Tracheal epithelial cell (primary cell): ENCODE data around the gene CYP2C9. TPM values are rescaled to one million over a fixed set of nuclear protein-coding genes. Genes with fewer than 3 reads are reported as not detected.

Experiments used
- total RNA-seq: library from RNA; depleted of rRNA; stranded (reverse); fragments of >200 nt; gene quantifications from 2 replicates; pipeline ENCODE4 v1.2.1, GENCODE V29; 2014

Gene CYP2C9
- not detected in 2 replicates for total RNA-seq

DNA sequence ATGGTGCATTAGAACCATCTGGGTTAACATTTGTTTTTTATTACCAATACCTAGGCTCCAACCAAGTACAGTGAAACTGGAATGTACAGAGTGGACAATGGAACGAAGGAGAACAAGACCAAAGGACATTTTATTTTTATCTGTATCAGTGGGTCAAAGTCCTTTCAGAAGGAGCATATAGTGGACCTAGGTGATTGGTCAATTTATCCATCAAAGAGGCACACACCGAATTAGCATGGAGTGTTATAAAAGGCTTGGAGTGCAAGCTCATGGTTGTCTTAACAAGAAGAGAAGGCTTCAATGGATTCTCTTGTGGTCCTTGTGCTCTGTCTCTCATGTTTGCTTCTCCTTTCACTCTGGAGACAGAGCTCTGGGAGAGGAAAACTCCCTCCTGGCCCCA lies at the start of gene CYP2C9:
Gene CYP2C9 (plus strand): TSS at position 276 of the 400 bp plus-strand sequence. CDS start 25 bp downstream, at position 301.

Other genes starting within 250 kb of the CYP2C9 start
- gene CYP2C19, start 176.0 kb upstream of the CYP2C9 start, total RNA-seq = 0.21 TPM in 1 of 2 replicates, not detected in the other
- 0.21 TPM in 1 of 2 replicates, not detected in the other for gene CYP2C8, start 130.8 kb downstream of the CYP2C9 start, total RNA-seq